Neural cell (in vitro differentiated cells): ENCODE measurements around the gene UBE2D1. TPM values are rescaled to one million over a fixed set of nuclear protein-coding genes. Genes with fewer than 3 reads are reported as not detected.

Experiments used
- H2AFZ ChIP-seq: fragments of 200-600, 300-800 bp; sonication (generic), shearing (Covaris generic); 2 replicates; pipeline ENCODE4 v1.6.0; 2014; ENCODE audit warnings: low read depth, mild to moderate bottlenecking, antibody characterized with exemption, low read length, moderate library complexity
- H3F3A ChIP-seq: fragments of 200-600 bp; shearing (Covaris generic); 2 replicates; pipeline ENCODE4 v1.6.1; 2016; ENCODE audit warnings: mild to moderate bottlenecking, moderate library complexity, mixed read lengths, antibody characterized with exemption, low read length; ENCODE audit not compliant: insufficient read depth, poor library complexity, severe bottlenecking
- H3K27ac ChIP-seq: fragments of 200-600, 300-800 bp; sonication (generic), shearing (Covaris generic); 2 replicates; pipeline ENCODE4 v1.5.1; 2014; ENCODE audit warnings: mild to moderate bottlenecking, low read length, moderate library complexity
- H3K27me3 ChIP-seq: fragments of 300-800, 200-600 bp; sonication (generic), shearing (Covaris generic); 2 replicates; pipeline ENCODE4 v1.6.0; 2014; ENCODE audit warnings: mild to moderate bottlenecking, low read depth, low read length, moderate library complexity; ENCODE audit not compliant: insufficient read depth
- H3K36me3 ChIP-seq: fragments of 300-800, 200-600 bp; sonication (generic), shearing (Covaris generic); 2 replicates; pipeline ENCODE4 v1.5.1; 2014; ENCODE audit warnings: mild to moderate bottlenecking, antibody characterized with exemption, low read length, moderate library complexity; ENCODE audit not compliant: insufficient read depth
- H3K4me2 ChIP-seq: fragments of 300-800, 200-600 bp; sonication (generic), shearing (Covaris generic); 2 replicates; pipeline ENCODE4 v1.6.0; 2014; ENCODE audit warnings: mild to moderate bottlenecking, low read length
- H3K4me3 ChIP-seq: fragments of 300-800, 200-600 bp; sonication (generic), shearing (Covaris generic); 2 replicates; pipeline ENCODE4 v1.5.1; 2014; ENCODE audit warnings: mild to moderate bottlenecking, low read length, moderate library complexity
- H3K79me2 ChIP-seq: fragments of 200-600 bp; shearing (Covaris generic); replicated peaks from 2 replicates; pipeline ENCODE4 v1.6.0; 2014; ENCODE audit warnings: mild to moderate bottlenecking, low read length, moderate library complexity; ENCODE audit not compliant: insufficient read depth
- H3K9ac ChIP-seq: fragments of 300-800, 200-600 bp; sonication (generic), shearing (Covaris generic); 2 replicates; pipeline ENCODE4 v1.6.1; 2016; ENCODE audit warnings: mild to moderate bottlenecking, low read length, mixed read lengths
- H3K9me2 ChIP-seq: fragments of 200-600 bp; shearing (Covaris generic); 2 replicates; pipeline ENCODE4 v1.6.1; 2016; ENCODE audit warnings: mild to moderate bottlenecking, low read length, mixed read lengths; ENCODE audit not compliant: insufficient read depth
- H3K9me3 ChIP-seq: fragments of 200-600, 300-800 bp; sonication (generic), shearing (Covaris generic); 2 replicates; pipeline ENCODE4 v1.6.1; 2016; ENCODE audit warnings: mild to moderate bottlenecking, mixed run types, low read length, moderate library complexity, mixed read lengths
- H4K20me1 ChIP-seq: fragments of 200-600 bp; shearing (Covaris generic); 2 replicates; pipeline ENCODE4 v1.6.1; 2016; ENCODE audit warnings: mild to moderate bottlenecking, mixed run types; ENCODE audit not compliant: insufficient read depth
- CTCF ChIP-seq: fragments of 450-650 bp; IDR thresholded peaks from 2 replicates; pipeline ENCODE4 v1.5.1; 2014; ENCODE audit warnings: antibody characterized with exemption, mild to moderate bottlenecking, moderate library complexity; ENCODE audit not compliant: poor library complexity, severe bottlenecking
- EP300 ChIP-seq: fragments of 450-650 bp; conservative IDR thresholded peaks from 2 replicates; pipeline ENCODE4 v1.6.1; 2014; ENCODE audit warnings: antibody characterized with exemption, mild to moderate bottlenecking, moderate library complexity; ENCODE audit not compliant: poor library complexity, severe bottlenecking
- EZH2 ChIP-seq: fragments of 200-600, 300-800 bp; shearing (Covaris generic), sonication (generic); IDR thresholded peaks from 2 replicates; pipeline ENCODE4 v1.6.1; 2014; ENCODE audit warnings: antibody characterized with exemption, low read length, borderline replicate concordance, mild to moderate bottlenecking; ENCODE audit not compliant: insufficient read depth, poor library complexity, severe bottlenecking
- MXI1 ChIP-seq: fragments of 450-650 bp; conservative IDR thresholded peaks from 2 replicates; pipeline ENCODE4 v1.6.1; 2014; ENCODE audit warnings: antibody characterized with exemption, mild to moderate bottlenecking; ENCODE audit not compliant: poor library complexity, severe bottlenecking
- POLR2AphosphoS5 ChIP-seq: IDR thresholded peaks from 2 replicates; pipeline ENCODE4 v1.6.1; 2012
- RAD21 ChIP-seq: fragments of 450-650 bp; conservative IDR thresholded peaks from 2 replicates; pipeline ENCODE4 v1.6.1; 2014; ENCODE audit warnings: antibody characterized with exemption, mild to moderate bottlenecking, moderate library complexity
- REST ChIP-seq: IDR thresholded peaks from 2 replicates; pipeline ENCODE4 v1.6.1; 2012; ENCODE audit warnings: borderline replicate concordance
- SMC3 ChIP-seq: fragments of 450-650 bp; conservative IDR thresholded peaks from 2 replicates; pipeline ENCODE4 v1.6.1; 2014; ENCODE audit warnings: antibody characterized with exemption, mild to moderate bottlenecking, moderate library complexity; ENCODE audit not compliant: poor library complexity
- TAF1 ChIP-seq: IDR thresholded peaks from 2 replicates; pipeline ENCODE4 v1.6.1; 2012; ENCODE audit warnings: low read depth
- polyA plus RNA-seq: library from polyadenylated mRNA; depleted of rRNA; stranded (reverse); fragments of >200 nt; gene quantifications from 2 replicates; pipeline ENCODE4 v1.2.3, GENCODE V29; 2014

Gene UBE2D1
- polyA plus RNA-seq, 1 donor from 2014 or later: 89.8 TPM

- Histone ChIP-seq H4K20me1 (no peaks in the 10 kb centered on the region), H3K9me3 (no peaks in the 10 kb centered on the region), H3K4me3 (no peak overlapping the region), H3K27ac (no peak overlapping the region), H3K36me3 (peaks cover 3% of the 10 kb centered on the region), H3K79me2 (no peaks in the 10 kb centered on the region), H2AFZ (no peak overlapping the region), H3K4me2 (no peak overlapping the region), H3K9ac (no peak overlapping the region), H3K27me3 (no peaks in the 10 kb centered on the region), H3F3A (no peaks in the 10 kb centered on the region), H3K9me2 (no peaks in the 10 kb centered on the region)
- no peak for TF ChIP-seq MXI1
Observed at GRCh38 chr10:58399410-58399809, 64.6 kb downstream of the UBE2D1 start.

- no peaks in the 10 kb centered on the region for H3K27me3 ChIP-seq
- H3K4me3 ChIP-seq: no peak overlapping the region
- no peak overlapping the region for H3K4me2 ChIP-seq
- H3K27ac ChIP-seq: no peak overlapping the region
- H3K79me2 ChIP-seq: no peaks in the 10 kb centered on the region
- no peak overlapping the region for H2AFZ ChIP-seq
- H4K20me1 ChIP-seq: no peaks in the 10 kb centered on the region
- TF ChIP-seq TAF1 (no peak), POLR2AphosphoS5 (no peak), RAD21 (no peak), SMC3 (no peak), REST (no peak), MXI1 (no peak), CTCF (no peak), EP300 (no peak), EZH2 (no peak)
- no peaks in the 10 kb centered on the region for H3K36me3 ChIP-seq
- no peaks in the 10 kb centered on the region for H3K9me3 ChIP-seq
- H3K9ac ChIP-seq: no peak overlapping the region
- no peaks in the 10 kb centered on the region for H3F3A ChIP-seq
- H3K9me2 ChIP-seq: no peaks in the 10 kb centered on the region
Observed at GRCh38 chr10:58400609-58401008, 65.8 kb downstream of the UBE2D1 start.

- Histone ChIP-seq H3K36me3 (no peaks in the 10 kb centered on the region), H3K9me3 (no peaks in the 10 kb centered on the region), H3K4me3 (no peak overlapping the region), H3K27me3 (no peaks in the 10 kb centered on the region), H3F3A (no peaks in the 10 kb centered on the region), H3K27ac (no peak overlapping the region), H3K9me2 (no peaks in the 10 kb centered on the region), H3K9ac (no peak overlapping the region), H3K4me2 (no peak overlapping the region), H3K79me2 (no peaks in the 10 kb centered on the region), H2AFZ (no peak overlapping the region), H4K20me1 (no peaks in the 10 kb centered on the region)
- TF ChIP-seq EZH2: no peak
- TF ChIP-seq POLR2AphosphoS5: no peak
- no peak for TF ChIP-seq CTCF
- no peak for TF ChIP-seq MXI1
Observed at GRCh38 chr10:58404001-58404400, 69.2 kb downstream of the UBE2D1 start.
